HG03064 (cell line): ENCODE measurements around the gene RAD23A.
"Not testable (repeated sequence)": the region's sequence is repeated elsewhere in the genome, so short reads cannot be mapped to it uniquely, and the experiment has no call there.

Experiments used
- ATAC-seq: cut with Tn5 transposase; IDR thresholded peaks from one replicate; pipeline ENCODE4 v1.9.1; 2021; ENCODE audit warnings: low read depth; ENCODE audit not compliant: unreplicated experiment

The RAD23A gene

DNA sequence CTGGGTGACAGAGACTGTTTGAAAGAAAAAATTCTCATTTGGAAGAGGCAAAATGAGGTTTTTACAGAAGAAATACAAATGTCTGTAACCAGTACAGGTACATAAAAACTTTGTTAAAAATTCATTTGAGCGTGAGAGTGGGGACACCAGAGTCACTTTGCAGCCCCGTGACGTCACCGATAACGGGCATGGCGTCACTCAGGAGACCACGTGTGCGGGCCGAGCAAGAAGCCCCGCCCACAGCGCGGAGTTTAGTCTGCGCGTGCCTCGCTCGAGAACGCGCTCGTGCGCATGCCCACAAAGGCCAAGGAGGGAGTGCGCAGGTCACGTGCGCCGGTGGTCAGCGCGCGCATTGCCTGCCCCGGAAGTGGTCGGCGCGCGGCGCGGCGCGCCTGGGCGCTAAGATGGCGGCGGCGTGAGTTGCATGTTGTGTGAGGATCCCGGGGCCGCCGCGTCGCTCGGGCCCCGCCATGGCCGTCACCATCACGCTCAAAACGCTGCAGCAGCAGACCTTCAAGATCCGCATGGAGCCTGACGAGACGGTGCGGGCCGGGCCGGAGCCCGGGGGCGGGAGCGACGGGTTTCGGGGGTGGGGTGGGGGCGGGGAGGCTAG, at the start of gene RAD23A:
RAD23A (plus strand) TSS at position 384 of the 613 bp plus-strand sequence; CDS start at position 471, 87 bp downstream.
- ATAC-seq: peak; percentile 56

DNA sequence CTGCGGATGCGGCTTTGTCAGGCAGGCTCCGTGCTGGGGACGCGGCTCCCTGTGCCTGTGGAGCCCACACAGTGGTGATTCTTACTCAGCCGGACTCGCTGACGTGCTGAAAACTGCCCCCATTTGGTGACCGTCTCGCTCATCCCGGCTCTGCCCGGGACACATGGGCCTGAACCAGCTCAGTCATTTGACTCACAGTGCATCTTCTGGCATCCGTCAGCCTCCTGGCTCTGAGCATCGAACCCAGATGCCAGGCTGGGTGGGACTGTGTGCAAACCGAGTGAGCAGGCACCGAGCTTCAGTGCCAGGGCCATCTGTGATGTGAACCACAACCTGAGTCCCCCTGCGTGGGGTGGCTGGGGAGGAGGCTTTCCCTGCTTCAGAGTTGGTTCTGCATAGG, 49.2 kb upstream of the RAD23A start:
- no peak for ATAC-seq

DNA sequence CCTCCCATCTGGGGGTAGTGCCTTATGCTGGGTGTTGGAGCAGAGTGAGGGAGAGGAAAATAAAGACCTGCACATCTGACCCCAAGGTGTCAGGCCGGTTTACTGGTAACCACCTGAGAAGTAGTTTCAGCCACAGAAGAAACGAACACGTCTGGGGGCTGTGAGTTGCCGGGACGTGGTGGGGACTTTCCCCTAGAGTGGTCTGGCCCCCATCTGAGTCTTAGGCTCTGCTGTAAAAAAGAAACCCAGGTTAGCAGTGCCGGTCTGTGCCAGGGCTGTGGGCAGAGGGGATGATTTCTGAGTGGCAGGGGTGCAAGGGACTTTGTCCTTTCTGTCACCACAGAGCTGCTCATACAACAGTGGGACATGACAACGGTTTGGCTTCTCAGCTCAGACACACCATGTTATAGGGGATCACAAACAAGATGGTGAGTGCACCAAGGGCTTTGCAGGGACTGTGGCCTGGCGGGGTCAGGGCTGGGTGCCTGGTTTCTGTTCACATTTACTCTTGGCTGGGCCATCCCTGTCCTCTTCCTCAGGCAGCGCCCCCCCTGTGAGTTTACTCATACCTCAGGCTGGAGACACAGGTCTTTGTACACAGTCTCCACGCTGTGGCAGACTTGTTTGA, 45.7 kb upstream of the RAD23A start:
- no peak for ATAC-seq

DNA sequence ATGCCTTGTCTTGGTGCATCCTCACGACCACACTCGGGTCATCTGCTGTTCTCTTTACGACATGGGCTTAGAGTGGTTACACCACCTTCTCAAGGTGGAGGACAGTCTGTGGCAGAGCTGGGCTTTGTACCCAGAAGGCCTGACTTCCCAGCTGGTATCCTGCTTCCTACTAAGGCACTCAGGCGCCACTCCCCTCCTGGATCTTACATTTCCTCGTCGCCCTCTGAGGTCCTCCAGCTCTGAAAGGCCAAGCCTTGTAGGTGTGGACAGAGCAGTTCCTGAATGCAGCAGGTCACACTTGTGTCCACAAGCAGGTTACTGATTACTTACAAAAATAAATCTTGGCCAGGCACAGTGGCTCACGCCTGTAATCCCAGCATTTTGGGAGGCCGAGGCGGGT, 38.5 kb upstream of the RAD23A start:
- no peak for ATAC-seq

DNA sequence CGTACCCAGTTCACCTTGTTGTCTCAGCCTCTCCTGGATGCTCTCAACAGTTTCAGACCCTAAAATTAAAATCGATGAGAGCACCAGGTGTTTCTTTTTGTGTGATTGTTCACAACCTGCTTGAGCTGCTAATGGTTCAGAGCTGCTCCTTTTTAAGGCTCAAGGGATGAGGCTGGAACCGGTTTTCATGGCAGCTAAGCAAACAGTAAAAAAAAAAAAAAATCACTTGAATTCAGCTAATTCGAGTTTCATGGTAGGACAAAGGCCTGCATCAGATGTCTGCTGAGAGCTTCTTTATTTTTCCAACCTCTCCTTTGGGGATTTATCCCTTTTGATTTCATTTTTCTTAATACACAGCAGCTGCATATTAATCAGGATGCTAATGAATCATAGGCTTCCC, 33.1 kb upstream of the RAD23A start:
- ATAC-seq: no peak

DNA sequence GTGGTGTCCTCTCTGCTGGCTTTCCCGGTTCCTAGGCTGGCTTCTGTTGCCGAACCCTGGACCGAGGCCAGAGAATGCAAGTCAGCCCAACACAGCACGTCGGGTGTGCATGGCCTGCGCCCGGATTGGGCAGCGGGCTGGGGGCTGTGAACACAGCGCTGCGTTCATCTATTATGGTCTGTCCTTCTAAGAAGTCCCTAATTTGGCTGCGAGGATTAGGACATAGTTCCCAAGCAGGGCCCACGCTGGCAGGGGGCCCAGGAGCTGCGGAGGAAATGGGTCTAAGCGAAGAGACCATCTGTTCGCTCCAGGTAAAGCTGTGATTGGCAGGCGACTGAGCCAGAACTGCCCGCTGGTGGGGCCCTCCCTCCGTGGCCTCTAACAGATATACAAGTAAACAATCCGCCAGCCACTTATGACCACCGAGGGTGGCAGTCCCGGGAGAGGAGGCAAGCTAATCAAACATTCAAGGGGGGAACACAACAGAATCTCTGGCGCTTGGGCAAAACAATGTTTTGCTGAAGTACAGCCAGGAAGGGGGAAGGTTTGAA, 32.6 kb upstream of the RAD23A start:
- no peak for ATAC-seq

DNA sequence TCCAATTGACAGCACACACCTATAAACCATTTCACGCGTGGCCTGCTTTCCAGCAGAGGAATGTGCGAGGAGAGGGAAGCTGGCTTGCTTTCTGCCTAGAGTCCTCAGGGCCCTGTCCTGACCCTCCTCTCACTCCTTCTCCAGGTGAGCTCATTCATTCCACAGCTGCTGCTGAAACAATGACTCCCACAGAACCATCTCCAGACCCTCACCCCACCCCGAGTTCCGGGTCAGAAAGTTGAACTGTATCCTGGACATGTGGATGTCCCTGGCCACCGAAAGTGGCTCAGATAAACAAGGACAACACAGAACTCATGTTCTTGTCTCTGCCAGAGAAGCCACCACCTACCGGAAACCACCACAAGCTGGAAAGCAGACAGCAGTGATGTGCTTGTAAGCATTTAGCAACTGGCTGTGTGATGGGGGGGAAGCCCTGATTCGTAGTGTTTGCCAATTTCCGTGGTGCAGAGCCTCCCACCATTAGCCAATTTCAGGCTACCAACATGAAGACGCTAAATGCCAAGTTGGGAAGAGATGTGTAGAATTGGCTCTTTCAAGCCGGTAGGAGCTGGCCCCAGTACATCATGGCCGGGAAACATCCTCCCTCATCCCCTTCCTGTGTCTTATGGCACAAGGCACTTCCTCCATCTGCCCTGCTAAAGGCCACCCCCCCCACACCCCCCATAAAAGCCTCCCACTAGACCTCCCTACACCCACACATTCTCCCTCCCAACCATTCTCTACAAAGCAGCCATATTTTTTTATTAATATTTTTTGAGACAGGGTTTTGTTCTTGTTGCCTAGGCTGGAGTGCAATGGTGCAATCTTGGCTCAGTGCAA, 31.6 kb upstream of the RAD23A start:
- no peak for ATAC-seq

DNA sequence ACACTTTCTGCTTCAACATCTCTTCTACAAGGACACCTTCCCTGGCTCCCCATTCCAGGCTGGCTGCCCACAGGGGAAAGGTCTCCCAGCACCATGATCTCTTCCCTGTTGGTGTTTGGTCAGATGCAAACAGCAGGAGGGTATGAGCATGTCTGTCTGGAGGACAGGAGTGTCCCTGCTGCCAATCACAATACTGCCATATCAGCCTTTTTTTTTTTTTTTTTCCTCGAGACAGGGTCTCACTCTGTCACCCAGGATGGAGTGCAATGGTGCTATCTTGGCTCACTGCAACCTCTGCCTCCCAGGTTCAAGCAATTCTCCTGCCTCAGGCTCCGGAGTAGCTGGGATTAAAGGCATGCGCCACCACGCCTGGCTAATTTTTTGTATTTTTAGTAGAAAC, 29.8 kb upstream of the RAD23A start:
- not testable (repeated sequence) for ATAC-seq

DNA sequence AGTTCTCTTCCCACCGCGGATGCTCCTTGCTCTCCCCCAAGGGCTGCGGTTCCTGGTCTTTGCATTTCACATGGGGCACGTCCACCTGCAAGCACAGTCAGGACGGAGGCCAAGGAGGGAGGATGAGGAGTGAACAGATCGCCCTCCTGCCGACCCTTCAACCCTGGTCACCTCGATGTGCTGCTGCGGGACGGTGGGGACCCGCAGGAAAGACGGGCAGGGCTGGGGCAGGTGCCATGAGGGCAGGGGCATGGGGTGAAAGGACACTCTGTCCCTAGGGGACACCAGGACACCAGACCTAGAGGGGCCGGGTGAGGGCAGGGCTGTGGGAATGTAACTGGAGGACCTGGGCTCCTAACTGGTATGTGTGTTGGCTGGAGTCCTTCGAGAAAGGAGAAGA, 27.4 kb upstream of the RAD23A start:
- no peak for ATAC-seq

DNA sequence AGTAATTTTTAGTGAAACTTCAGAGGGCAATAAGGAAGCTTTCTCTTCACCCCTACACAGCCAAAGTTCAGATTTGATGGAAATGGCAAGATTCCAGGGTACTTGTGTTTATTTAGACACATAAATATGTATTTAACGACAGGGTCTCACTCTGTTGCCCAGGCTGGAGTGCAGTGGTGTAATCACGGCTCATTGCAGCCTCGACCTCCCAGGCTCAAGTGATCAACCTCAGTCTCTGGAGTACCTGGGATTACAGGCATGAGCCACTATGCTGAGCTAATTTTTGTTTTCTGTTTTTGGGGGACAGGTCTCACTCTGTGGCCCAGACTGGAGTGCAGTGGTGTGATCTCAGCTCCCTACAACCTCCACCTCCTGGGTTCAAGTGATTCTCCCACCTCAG, 24.6 kb upstream of the RAD23A start:
- no peak for ATAC-seq

DNA sequence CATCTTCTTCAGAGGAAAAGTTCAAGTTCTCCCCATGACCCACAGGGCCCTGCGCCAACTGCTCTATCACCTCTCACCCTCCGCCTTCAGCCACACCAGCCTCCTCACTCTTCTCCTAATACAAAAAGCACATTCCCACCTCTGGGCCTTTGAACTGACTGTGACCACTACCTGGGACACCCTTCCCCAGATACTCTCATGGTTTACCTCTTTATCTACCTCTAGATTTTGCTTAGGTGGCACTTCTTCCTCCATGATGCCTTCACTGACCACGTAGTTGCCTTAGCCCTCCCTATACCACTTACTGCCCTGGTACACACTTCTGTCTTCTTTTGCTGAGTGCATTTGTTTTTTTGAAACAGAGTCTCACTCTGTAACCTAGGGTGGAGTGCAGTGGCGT, 22.7 kb upstream of the RAD23A start:
- ATAC-seq: no peak

DNA sequence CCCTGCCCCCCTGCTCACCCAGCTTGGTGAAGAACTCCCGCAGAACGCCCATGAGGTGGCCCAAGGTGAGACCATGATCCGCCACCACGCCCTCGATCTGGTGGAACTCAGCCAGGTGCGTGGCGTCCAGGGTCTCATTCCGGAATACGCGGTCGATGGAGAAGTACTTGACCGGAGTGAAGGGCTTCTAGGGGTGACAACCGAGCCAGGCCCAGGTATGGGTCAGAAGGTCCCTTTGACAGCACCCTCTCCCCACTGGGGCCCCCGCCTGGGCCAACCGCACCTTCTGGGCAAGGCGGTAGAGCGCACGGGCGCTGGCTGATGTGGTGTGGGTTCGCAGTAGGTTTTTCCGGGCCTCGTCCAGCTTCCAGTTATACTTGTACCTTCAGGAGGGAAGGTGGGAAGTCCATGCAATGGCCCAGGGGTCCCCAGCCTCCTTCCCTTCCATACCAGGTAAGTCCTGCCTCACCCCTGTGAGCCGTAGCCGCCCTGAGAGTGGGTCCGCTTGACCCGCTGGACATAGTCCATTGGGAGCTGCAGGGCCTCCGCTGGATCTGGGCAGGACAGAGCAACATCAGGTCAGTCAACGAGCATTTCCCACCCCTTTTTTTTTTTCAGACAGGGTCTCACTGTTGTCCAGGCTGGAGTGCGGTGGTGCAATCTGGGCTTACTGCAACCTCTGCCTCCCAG, 20.9 kb upstream of the RAD23A start:
- ATAC-seq: no peak

DNA sequence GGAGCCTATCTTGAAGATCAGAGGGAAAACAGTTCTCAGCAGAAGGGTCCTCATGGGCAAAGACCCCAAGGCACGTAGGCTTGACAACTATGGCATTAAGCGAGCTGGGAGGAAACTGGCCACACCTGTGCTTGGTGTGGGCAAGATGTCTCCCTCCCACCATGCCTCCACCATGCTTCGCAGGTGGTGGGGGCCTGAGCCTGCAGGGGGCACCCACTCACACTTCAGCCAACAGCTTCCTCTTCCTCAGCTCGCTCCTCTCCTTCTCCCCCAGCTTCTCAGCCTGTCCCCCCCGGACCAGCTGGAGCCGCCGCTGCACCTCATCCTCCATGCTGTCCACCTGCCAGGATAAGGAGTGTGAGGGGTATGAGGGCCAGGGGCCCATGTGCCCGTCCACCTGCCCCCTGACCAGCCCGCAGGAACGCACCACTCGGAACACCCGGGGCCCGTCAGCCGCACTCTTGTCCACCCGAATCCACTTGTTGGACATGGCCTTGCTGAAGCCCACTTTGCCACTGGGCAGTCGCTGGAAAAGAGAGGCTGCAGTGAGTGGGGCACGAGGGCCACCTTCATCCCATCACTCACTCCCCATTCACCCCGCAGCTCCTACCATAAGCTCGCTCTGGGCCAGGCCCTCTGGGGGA, 15.5 kb upstream of the RAD23A start:
- no peak for ATAC-seq

DNA sequence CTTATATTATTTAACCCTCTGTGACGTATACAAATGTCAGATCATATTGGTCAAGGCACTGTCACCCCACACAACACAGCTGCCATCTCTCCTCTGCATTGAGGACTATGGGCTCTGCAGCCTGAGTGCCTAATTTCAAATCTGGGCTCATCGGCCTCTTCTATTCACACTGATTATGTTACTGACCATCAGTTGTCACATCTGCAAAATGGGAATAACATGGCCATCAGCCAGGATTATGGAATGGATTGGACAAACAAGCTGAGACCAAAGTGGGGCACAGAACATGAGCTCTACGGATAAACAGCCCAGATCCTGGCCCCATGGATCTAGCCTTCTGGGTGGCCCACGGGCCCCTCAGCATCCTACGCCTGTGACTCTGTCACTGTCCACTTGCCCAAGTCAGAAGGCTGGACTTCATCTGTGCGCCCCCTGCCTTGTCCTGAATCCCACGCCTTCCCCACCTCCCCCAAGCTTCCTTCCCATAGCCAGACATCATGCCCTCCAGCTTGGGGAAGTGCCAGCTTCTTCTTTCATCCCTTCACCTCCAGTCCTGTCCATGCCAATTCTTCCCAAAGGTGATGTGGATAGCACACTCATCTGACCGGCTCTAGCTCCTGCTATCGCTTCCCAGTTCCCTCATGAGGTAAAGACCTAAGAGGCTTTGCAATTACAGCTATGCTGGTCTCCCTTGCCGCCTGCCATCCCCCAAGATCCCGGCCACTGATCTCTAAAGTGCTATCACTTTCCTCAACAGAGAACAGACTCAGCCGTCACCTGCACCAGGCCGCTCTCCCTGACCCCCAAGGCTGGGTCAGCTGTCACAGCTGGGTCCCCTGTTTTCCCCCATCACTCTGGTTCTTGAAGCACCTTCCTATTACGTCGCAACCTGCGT, 13.0 kb upstream of the RAD23A start:
- no peak for ATAC-seq

DNA sequence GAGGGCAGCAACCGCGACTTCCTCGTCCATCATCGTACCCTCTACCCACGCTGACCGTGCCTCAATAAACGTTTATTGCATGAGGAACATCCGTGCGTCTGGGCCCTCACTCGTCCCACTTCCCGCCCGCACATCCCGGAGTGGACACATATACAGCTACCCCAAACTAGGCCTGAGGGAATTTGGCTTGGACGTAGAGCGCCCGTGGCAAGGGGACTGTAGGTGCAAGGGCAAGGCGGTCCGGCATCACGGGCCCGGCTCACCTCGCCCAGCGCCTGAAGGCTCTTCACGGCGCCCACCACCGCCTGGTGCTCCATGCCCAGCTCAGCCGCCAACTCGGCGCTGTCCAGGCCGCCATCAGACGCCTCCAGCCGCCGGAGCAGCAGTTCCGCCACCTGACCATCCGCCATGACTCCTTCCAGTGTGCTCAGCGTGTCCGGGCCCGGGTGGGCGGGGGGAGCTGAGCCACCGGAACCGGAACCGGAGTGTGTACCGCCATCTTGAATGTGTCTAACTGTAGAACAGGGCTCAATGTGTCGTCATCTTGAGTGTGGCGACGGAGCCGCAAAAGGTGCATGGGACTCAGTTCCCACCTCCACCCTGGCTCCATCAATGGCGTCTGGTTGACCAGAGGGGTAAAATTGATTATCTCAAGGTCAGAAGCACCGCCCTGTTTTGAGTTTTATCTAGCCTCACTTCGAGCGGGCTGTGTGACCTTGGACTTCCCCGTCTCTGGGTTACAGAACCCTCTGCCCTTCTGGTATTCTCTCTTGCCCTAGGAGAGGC, 12.2 kb upstream of the RAD23A start, which contains the start of gene FARSA:
FARSA (minus strand) TSS at position 425 of the 786 bp plus-strand sequence; CDS start at position 410, 15 bp downstream.
- no peak for ATAC-seq

DNA sequence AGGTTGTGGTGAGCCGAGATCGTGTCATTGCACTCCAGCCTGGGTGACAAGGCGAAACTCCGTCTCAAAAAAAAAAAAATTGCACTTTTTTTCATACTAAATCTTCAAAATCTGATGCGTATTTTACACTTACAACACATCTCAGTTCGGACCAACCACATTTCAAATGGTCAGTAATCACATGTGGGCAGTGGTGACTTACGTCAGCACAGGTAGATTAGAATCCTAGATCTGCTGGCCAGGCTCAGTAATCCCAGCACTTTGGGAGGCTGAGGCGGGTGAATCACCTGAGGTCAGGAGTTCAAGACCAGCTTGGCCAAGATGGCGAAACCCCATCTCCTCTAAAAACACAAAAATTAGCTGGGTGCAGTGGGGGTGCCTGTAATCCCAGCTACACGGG, 10.6 kb upstream of the RAD23A start:
- no peak for ATAC-seq

DNA sequence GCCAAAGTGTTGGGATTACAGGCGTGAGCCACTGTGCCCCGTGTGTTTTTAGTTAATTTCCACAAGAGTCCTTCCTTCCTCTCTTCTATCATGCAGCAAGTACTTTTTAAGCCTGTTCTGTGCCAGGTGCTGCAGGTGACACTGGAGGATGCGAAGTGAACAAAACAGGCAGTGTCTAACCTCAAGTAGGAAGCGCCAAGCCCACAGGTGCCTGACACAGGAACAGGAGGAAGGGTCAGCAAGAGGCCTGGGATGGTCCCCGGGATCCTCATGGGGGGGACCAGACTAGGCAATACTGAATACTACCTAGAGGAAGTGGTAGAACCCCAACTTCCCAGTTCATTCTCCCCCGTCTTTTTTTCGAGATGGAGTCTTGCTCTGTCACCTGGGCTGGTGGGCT, 9.1 kb upstream of the RAD23A start:
- ATAC-seq: no peak

DNA sequence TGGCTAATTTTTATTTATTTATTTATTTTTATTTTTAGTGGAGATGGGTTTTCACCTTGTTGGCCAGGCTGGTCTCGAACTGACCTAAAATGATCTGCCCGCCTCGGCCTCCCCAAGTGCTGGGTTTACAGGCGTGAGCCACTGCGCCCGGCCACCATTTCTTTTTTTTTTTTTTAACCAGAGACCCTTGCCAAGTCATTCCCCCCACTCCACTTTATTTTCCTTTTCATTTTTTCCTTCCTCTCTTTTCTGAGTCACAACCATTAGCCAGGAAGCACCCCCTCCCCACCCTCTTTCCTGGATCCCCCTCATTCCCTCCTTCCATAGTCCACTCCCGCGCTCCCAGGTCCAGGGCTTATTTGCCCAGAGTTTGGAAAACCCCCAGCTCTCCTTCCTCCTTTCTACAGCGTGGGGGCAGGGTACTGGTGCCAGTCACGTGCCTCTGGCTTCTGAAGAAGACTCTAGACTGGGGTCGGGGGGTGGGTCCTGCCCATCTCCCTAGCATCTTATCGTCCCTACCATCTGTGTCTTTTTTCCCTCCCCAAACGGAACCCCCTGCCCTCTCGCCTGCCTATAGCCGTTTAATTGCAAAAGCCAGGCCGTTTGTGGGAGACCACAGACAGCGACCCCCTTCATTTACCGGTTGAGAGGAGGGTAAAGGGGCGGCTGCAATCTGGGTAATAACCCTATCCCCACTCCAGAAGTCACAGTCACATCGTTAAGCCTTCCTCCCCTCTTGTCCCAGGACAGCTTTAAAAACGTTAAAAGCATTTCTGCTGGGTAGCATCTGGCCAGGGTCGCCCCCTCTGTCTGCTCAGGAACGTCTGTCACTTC, 8.4 kb upstream of the RAD23A start:
- ATAC-seq: no peak
